ENCODE results near the gene ADAMTS20.

- TF ChIP-seq CTCF (IDR thresholded peaks at IDR 0.05) (no peak), POLR2A (IDR thresholded peaks at IDR 0.05) (no peak), EP300 (IDR thresholded peaks at IDR 0.05) (no peak), POLR2AphosphoS5 (IDR thresholded peaks at IDR 0.05) (no peak)
Measured at GRCh38 chr12:43325786-43326185, 226.2 kb downstream of the ADAMTS20 start.

Measured in gastroesophageal sphincter (tissue), 3 donors.